ENCODE data around the gene ABCA2.
"Not testable (repeated sequence)": the region's sequence is repeated elsewhere in the genome, so short reads cannot be mapped to it uniquely, and the experiment has no call there.

ABCA2 gene

GRCh38 chr9:137017071-137017470, 11.0 kb downstream of the ABCA2 start:
- no peak for DNase-seq (ENCODE audit: low read depth in 3 of 3)

DNA sequence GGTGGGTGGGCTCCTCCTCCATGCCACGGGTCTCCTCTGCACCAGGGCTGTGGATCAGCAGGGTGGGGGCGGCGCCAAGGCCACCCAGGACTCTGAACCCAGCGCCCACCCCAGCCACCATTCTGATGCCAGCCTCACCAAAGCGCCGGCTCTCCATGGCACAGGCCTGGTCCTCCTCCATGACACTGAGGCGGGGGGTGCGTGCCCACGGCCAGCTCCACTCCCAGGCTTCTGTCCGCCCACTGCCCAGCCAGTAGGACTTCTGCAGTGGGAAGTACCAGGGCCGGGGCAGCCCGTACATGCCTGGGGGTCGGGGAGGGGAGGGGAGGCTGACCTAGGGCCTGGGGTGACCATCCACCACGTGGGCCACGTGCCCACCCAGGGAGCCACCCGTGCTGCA, 11.6 kb downstream of the ABCA2 start:
- no peak for DNase-seq (ENCODE audit: low read depth in 3 of 3)

- DNase-seq (ENCODE audit: low read depth in 3 of 3) = no peak
These were observed 12.1 kb downstream of the ABCA2 start for GRCh38 chr9:137015976-137016375.

- no peak for DNase-seq (ENCODE audit: low read depth in 3 of 3)
These were observed 12.5 kb downstream of the ABCA2 start for GRCh38 chr9:137015540-137015930.

GRCh38 chr9:137014776-137015539, 13.1 kb downstream of the ABCA2 start:
- DNase-seq (ENCODE audit: low read depth in 3 of 3) = no peak

DNA sequence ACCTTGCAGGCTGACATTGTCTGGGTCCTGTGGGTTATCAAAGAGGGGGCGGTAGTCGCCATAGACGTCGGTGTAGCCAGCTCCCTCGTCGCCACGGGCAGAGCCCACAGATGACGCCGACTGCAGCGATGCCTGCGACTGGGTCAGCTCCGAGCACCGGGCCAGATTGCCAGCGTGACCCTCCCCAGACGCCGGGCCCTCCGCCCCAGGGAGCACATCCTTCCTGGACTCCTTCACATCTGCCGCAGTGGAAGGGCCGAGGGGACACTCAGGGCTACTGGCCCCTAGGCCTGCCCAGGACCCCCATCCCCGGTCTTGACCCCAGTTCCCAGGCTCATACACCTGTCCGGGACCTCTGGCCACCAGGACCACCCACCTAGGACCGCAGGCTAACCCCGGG, 13.9 kb downstream of the ABCA2 start:
- DNase-seq (ENCODE audit: low read depth in 3 of 3) = no peak

- no peak for DNase-seq (ENCODE audit: low read depth in 3 of 3)
These were observed 14.5 kb downstream of the ABCA2 start for GRCh38 chr9:137013571-137013940.

DNA sequence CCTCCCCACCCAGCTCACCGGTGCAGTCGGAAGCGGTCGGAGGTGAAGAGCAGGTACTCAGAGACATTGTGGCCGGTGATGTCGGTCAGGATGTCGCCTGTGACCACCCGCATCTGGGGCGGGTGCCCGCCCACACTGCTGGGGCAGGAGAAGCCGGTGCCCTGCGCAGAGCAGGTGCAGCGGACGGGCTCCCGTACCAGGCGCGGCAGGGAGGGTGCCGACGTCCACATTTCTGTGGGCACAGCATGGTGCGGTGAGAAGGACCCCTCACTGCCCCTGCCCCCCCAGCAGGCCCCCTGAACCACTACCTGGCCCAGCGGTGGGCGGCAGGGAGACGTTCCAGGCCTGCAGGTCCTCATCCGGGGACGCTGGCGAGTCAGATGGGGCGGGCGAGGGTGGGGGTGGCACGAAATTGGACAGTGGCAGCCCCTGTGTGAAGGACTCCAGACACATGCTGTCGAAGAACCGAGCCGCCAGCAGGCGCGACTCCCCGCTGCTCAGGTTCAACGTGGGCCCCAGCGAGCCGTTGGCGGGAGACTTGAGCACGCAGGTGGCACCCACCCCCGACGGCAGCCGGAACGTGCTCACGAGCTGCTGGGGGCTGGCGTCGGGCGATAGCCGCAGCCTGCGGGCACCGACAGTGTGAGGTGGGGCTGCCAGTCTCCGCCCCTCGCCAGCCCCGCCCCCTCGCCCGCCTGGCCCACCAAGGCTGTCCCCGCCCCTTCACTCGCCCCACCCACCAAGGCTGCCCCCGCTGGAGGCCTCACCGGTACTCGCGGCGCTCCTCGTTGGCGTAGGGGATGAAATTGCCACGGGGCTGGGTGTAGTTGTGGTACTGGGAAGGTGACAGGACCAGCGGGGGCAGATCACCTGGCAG, 15.1 kb downstream of the ABCA2 start:
- no peak for DNase-seq (ENCODE audit: low read depth in 3 of 3)

DNA sequence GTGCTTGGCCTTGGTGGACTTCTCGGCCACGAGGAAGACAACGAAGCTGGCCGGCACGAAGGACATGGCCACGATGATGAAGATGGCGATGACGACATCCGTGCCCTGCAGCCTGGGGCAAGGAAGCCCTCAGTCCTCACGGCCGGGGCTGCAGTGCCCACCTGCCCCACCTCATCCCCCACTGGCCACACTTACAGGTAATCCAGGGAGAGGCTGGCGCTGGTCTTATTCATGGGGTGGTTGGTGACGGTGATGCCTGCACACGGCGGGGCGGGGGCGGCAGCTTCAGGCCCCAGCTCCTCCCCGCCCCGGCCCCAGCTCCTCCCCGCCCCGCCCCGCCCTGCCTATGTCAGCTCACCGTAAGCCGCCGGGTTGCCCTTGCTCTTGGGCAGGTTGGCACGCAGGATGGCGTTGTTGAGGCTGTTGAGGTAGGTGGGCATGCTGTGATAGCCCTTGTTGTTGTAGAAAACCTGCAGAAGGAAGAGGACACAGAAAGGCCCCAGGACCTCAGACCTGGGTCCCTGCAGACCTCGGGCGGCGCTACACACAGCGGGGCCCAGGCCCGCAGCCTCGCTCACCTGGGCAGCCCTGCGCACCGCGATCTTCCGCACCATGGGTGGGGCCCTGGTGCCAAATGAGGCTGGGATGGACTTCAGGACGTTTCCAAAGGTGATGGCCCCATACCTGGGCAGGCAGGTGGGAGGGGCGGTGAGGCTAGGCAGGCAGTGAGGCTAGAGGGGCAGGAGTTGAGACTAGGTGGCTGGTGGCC, 15.9 kb downstream of the ABCA2 start:
- no peak for DNase-seq (ENCODE audit: low read depth in 3 of 3)

DNA sequence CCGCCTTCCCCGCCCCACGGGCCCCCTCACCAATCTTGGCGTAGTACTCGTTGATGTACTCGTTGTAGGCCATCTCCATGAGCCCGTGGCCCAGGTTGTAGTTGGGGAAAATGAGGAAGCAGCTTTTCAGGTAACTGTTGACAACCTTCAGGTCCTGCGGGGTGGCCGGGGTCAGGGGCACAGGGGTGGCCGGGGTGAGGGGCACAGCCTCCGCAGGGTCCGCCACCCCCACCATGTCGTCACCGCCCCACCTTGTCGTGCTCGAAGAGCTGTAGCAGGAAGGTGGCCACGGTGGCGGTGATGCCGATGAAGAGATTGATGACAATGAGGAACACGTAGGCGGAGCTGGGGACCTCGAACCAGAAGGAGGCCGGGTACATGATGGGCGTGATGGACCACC, 16.9 kb downstream of the ABCA2 start:
- DNase-seq (ENCODE audit: low read depth in 3 of 3) = no peak

- no peak for DNase-seq (ENCODE audit: low read depth in 3 of 3)
These were observed 17.9 kb downstream of the ABCA2 start for GRCh38 chr9:137009938-137010732.

- no peak for DNase-seq (ENCODE audit: low read depth in 3 of 3)
These were observed 18.8 kb downstream of the ABCA2 start for GRCh38 chr9:137009217-137009616.

DNA sequence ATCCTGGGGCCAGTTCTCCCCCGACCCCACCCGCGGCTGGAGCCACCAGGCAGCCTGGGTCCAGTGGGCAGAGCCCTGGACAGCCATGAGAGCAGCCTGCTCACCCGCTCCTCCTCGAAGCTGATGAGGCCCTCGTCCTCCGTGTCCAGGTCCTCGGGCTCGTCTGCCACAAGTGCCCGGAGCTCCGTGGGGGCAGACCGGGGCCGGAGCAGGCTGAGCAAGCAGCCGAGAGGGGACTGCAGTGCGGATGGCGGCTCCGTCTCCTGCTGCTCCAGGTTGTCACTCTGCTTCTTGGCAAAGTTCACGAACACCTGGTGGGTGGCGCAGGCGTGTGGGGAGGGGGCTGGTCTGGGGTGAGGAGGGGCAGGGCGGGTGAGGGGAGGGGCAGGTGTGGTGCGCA, 19.7 kb downstream of the ABCA2 start:
- DNase-seq (ENCODE audit: low read depth in 3 of 3) = no peak

DNA sequence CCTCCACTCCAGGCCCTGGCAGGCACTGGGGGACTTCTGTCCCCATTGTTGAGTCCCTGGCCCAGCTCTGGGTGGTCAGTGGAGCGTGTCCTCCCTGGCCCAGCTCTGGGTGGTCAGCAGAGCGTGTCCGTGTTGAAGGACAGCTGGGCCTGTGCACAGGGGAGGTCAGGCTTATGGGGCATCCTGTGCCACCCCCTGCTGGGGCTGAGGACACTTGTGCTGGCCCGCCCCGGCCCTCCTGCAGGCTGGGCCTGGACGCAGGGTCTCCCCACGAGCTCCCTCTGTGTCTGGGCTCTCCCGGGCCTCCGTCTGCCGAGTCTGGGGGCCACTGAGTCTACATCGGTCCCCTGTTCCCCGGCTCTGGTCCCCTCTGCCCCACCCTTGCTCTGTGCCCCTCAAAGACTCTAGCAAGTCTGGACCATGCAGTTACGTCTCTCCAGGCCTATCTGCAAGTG, 20.2 kb downstream of the ABCA2 start:
- no peak for DNase-seq (ENCODE audit: low read depth in 3 of 3)

DNA sequence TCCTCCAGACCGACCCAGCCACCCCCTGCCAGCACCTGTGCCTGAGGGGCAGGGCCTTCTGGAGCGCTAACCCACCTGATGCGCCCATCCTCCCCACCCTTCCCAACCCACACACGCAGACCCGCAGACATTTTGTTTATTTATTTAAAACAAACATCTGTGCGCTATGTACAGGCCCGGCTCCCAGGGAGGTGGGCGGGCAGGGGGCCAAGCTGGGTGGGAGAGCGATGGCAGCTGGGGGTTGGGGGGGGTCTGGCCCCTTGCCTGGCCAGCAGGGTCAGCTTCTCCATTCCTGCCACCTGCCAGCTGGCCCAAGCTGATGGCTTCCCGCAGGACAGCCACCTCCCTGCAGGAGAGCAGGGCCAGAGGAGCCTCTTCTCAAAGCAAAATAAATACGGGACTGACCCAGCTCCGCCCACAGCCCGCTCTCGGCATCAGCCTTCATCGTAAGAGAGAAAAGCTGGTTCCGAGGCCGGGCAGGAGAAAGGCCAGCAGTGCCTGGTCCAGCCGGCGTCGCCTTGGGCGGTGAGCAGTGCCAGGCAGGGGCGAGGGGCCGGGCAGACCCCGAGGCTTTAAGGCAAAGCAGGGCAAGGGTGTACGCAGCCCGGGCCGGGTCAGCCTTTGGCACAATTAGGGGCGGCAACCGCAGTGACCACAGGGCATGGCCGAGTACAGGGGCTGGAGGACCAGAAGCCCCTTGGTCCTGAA, 20.8 kb downstream of the ABCA2 start:
- no peak for DNase-seq (ENCODE audit: low read depth in 3 of 3)

GRCh38 chr9:137006116-137007003, 21.7 kb downstream of the ABCA2 start:
- no peak for DNase-seq (ENCODE audit: low read depth in 3 of 3)

DNA sequence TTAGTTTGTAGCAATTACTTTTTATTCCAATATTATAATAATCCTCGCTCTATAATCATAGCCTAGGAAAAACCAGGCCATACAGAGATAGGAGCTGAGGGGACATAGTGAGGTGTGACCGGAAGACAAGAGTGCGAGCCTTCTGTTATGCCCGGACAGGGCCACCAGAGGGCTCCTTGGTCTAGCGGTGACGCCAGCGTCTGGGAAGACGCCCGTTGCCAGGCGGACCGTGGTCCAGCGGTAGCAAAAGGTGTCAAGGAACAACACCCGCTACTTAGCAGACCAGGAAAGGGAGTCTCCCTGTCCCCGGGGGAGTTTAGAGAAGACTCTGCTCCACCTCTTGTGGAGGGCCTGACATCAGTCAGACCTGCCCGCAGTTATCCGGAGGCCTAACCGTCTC, 23.8 kb downstream of the ABCA2 start:
- not testable (repeated sequence) for DNase-seq (ENCODE audit: low read depth in 3 of 3)

GRCh38 chr9:137002646-137003041, 25.4 kb downstream of the ABCA2 start:
- DNase-seq (ENCODE audit: low read depth in 3 of 3) = no peak

GRCh38 chr9:137001857-137002645, 26.0 kb downstream of the ABCA2 start:
- DNase-seq (ENCODE audit: low read depth in 3 of 3) = no peak

Data from stimulated activated CD4-positive, alpha-beta T cell treated with anti-CD3 and anti-CD28 coated beads, TNF-alpha, amount 100 ng/mL, for 24 hours (primary cell).